GM18511 (cell line): Measurements from ENCODE around the gene ZMIZ1.
"Not testable (repeated sequence)": the region's sequence is repeated elsewhere in the genome, so short reads cannot be mapped to it uniquely, and the experiment has no call there.

Experiments
- ATAC-seq: cut with Tn5 transposase; IDR thresholded peaks from one replicate; pipeline ENCODE4 v1.9.1; 2021; ENCODE audit warnings: mild to moderate bottlenecking, moderate library complexity; ENCODE audit not compliant: unreplicated experiment

ZMIZ1 gene

GRCh38 chr10:79029478-79030390 lies 39.0 kb upstream of the ZMIZ1 start:
- no peak for ATAC-seq

GRCh38 chr10:79030705-79031104 lies 38.1 kb upstream of the ZMIZ1 start:
- ATAC-seq = no peak

- no peak for ATAC-seq
These were observed 37.0 kb upstream of the ZMIZ1 start for GRCh38 chr10:79031723-79032122.

- no peak for ATAC-seq
These were observed 34.4 kb upstream of the ZMIZ1 start for GRCh38 chr10:79034271-79034876.

- not testable (repeated sequence) for ATAC-seq
These were observed 32.4 kb upstream of the ZMIZ1 start for GRCh38 chr10:79036416-79036815.

GRCh38 chr10:79038104-79038840 lies 30.5 kb upstream of the ZMIZ1 start:
- ATAC-seq = no peak

GRCh38 chr10:79038841-79039201 lies 29.9 kb upstream of the ZMIZ1 start:
- no peak for ATAC-seq

- no peak for ATAC-seq
These were observed 25.9 kb upstream of the ZMIZ1 start for GRCh38 chr10:79042639-79043411.

- no peak for ATAC-seq
These were observed 24.6 kb upstream of the ZMIZ1 start for GRCh38 chr10:79044036-79044632.

GRCh38 chr10:79044846-79045245 lies 23.9 kb upstream of the ZMIZ1 start:
- ATAC-seq = no peak

GRCh38 chr10:79045566-79046175 lies 23.1 kb upstream of the ZMIZ1 start:
- ATAC-seq = no peak

GRCh38 chr10:79046326-79046725 lies 22.4 kb upstream of the ZMIZ1 start:
- no peak for ATAC-seq

GRCh38 chr10:79046741-79047583 lies 21.8 kb upstream of the ZMIZ1 start:
- ATAC-seq = no peak

- no peak for ATAC-seq
These were observed 21.2 kb upstream of the ZMIZ1 start for GRCh38 chr10:79047584-79047874.

GRCh38 chr10:79047875-79048638 lies 20.7 kb upstream of the ZMIZ1 start:
- ATAC-seq = peak; percentile 67

- ATAC-seq = no peak
These were observed 19.9 kb upstream of the ZMIZ1 start for GRCh38 chr10:79048639-79049550.
